ENCODE measurements around the gene TRAM2.
A peak's percentile ranks its signal among the peaks of the same experiment; 100 is the strongest.

Gene TRAM2

GRCh38 chr6:52526634-52527033 is 50.2 kb downstream of the TRAM2 start:
- H3K27ac ChIP-seq, result no peak overlapping the region
- no peak for DNase-seq (ENCODE audit: low spot score)
- no peak overlapping the region for H3K4me3 ChIP-seq
- TF ChIP-seq CTCF (IDR thresholded peaks at IDR 0.05), result no peak

- Histone ChIP-seq H3K4me3 (no peak overlapping the region), H3K27ac (peak overlapping the region in 1 of 2 donors; percentile 9)
- TF ChIP-seq CTCF (IDR thresholded peaks at IDR 0.05), result no peak
- no peak for DNase-seq (ENCODE audit: low spot score)
Measured at GRCh38 chr6:52524918-52525317, 51.9 kb downstream of the TRAM2 start.

GRCh38 chr6:52523378-52524142 is 53.3 kb downstream of the TRAM2 start:
- H3K27ac ChIP-seq, result no peak overlapping the region
- H3K4me3 ChIP-seq, result no peak overlapping the region
- no peak for TF ChIP-seq CTCF (IDR thresholded peaks at IDR 0.05)
- no peak for DNase-seq (ENCODE audit: low spot score)

GRCh38 chr6:52522655-52523054 is 54.2 kb downstream of the TRAM2 start:
- Histone ChIP-seq H3K27ac (peak overlapping the region; percentile 70 to 84), H3K4me3 (peak overlapping the region; percentile 4)
- TF ChIP-seq CTCF (IDR thresholded peaks at IDR 0.05), result no peak
- no peak for DNase-seq (ENCODE audit: low spot score)

GRCh38 chr6:52522151-52522626 is 54.7 kb downstream of the TRAM2 start:
- TF ChIP-seq CTCF (IDR thresholded peaks at IDR 0.05), result no peak
- peak; percentile 81 for DNase-seq (ENCODE audit: low spot score)

DNA sequence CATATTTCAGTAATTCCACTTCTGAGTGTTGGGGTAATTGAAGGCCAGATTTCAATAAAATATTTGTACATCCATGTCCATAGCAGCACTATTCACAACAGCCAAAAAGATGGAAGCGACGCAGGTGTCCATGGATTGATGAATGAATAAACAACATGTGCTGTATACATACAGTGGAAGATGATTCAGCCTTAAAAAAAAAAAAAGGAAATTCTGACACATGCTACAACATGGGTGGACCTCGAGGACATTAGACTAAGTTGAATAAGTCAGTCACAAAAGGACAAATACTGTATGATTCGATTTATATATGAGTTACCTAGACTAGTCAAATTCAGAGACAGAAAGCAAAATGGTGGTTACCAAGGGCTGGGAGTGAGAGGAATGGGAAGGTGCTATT is 57.2 kb downstream of the TRAM2 start:
- H3K27ac ChIP-seq, result no peak overlapping the region
- no peak for DNase-seq (ENCODE audit: low spot score)
- H3K4me3 ChIP-seq, result no peak overlapping the region
- TF ChIP-seq CTCF (IDR thresholded peaks at IDR 0.05), result no peak

More at GRCh38 chr6:52522151-52522626, 54.7 kb downstream of the TRAM2 start:
- Histone ChIP-seq H3K27ac (peak overlapping the region; percentile 70 to 84), H3K4me3 (peak overlapping the region; percentile 20)
